HG02885 (cell line): ENCODE results near the gene LMO7.

Experiments
- ATAC-seq: cut with Tn5 transposase; IDR thresholded peaks from one replicate; pipeline ENCODE4 v1.9.1; 2021; ENCODE audit warnings: mild to moderate bottlenecking; ENCODE audit not compliant: unreplicated experiment, poor library complexity

Gene LMO7

GRCh38 chr13:75795274-75795673 lies 159.1 kb downstream of the LMO7 start:
- ATAC-seq: no peak

GRCh38 chr13:75796825-75797224 lies 160.7 kb downstream of the LMO7 start:
- ATAC-seq: no peak

GRCh38 chr13:75797239-75797638 lies 161.1 kb downstream of the LMO7 start:
- no peak for ATAC-seq

GRCh38 chr13:75797719-75798118 lies 161.6 kb downstream of the LMO7 start:
- no peak for ATAC-seq

GRCh38 chr13:75798353-75799255 lies 162.5 kb downstream of the LMO7 start:
- ATAC-seq: no peak

- no peak for ATAC-seq
These were observed 164.4 kb downstream of the LMO7 start for GRCh38 chr13:75800545-75800944.

GRCh38 chr13:75801388-75801945 lies 165.3 kb downstream of the LMO7 start:
- no peak for ATAC-seq

GRCh38 chr13:75802161-75802560 lies 166.0 kb downstream of the LMO7 start:
- no peak for ATAC-seq

- peak; percentile 51 for ATAC-seq
These were observed 167.1 kb downstream of the LMO7 start for GRCh38 chr13:75803164-75803611.

- no peak for ATAC-seq
These were observed 167.9 kb downstream of the LMO7 start for GRCh38 chr13:75804054-75804453.

GRCh38 chr13:75804605-75805004 lies 168.5 kb downstream of the LMO7 start:
- ATAC-seq: no peak

- ATAC-seq: no peak
These were observed 170.0 kb downstream of the LMO7 start for GRCh38 chr13:75806117-75806516.

GRCh38 chr13:75811361-75811760 lies 175.2 kb downstream of the LMO7 start:
- ATAC-seq: no peak

GRCh38 chr13:75811841-75812240 lies 175.7 kb downstream of the LMO7 start:
- no peak for ATAC-seq

- ATAC-seq: no peak
These were observed 176.6 kb downstream of the LMO7 start for GRCh38 chr13:75812751-75813181.

- no peak for ATAC-seq
These were observed 177.2 kb downstream of the LMO7 start for GRCh38 chr13:75813323-75813722.

GRCh38 chr13:75818179-75818967 lies 182.2 kb downstream of the LMO7 start:
- ATAC-seq: no peak

GRCh38 chr13:75818968-75819225 lies 182.8 kb downstream of the LMO7 start:
- ATAC-seq: no peak

- ATAC-seq: no peak
These were observed 189.0 kb downstream of the LMO7 start for GRCh38 chr13:75825161-75825560.

GRCh38 chr13:75825594-75825993 lies 189.5 kb downstream of the LMO7 start:
- peak; percentile 71 for ATAC-seq

- no peak for ATAC-seq
These were observed 190.3 kb downstream of the LMO7 start for GRCh38 chr13:75826391-75826790.
